Duodenal mucosa (tissue), 2 donors: ENCODE data around the gene RFC4.

Experiments
- H3K27ac ChIP-seq: one replicate; pipeline ENCODE4 v1.7.0; 2013; ENCODE audit warnings: low read depth, low read length
- H3K27me3 ChIP-seq, 2 donors: one replicate each; pipeline ENCODE4 v1.7.0; 2013; ENCODE audit warnings: low read length in 2 of 2, control low read depth in 1 of 2; ENCODE audit not compliant: insufficient read depth in 2 of 2, control insufficient read depth in 1 of 2
- H3K36me3 ChIP-seq, 2 donors: one replicate each; pipeline ENCODE4 v1.7.0; 2013; ENCODE audit warnings: low read length in 2 of 2, control low read depth in 1 of 2; ENCODE audit not compliant: insufficient read depth in 2 of 2, control insufficient read depth in 1 of 2
- H3K4me1 ChIP-seq, 2 donors: one replicate each; pipeline ENCODE4 v1.7.0; 2013; ENCODE audit warnings: low read length in 2 of 2, control low read depth in 1 of 2; ENCODE audit not compliant: insufficient read depth in 2 of 2, control insufficient read depth in 1 of 2
- H3K4me3 ChIP-seq, 2 donors: one replicate each; pipeline ENCODE4 v1.7.0; 2013; ENCODE audit warnings: low read length in 2 of 2, low read depth in 1 of 2
- H3K9ac ChIP-seq, 2 donors: one replicate each; pipeline ENCODE4 v1.7.0; 2013; ENCODE audit warnings: low read length in 2 of 2, low read depth in 1 of 2
- H3K9me3 ChIP-seq, 2 donors: one replicate each; pipeline ENCODE4 v1.7.0; 2013; ENCODE audit warnings: low read length in 2 of 2, control low read depth in 1 of 2; ENCODE audit not compliant: control insufficient read depth in 1 of 2

RFC4 gene

DNA sequence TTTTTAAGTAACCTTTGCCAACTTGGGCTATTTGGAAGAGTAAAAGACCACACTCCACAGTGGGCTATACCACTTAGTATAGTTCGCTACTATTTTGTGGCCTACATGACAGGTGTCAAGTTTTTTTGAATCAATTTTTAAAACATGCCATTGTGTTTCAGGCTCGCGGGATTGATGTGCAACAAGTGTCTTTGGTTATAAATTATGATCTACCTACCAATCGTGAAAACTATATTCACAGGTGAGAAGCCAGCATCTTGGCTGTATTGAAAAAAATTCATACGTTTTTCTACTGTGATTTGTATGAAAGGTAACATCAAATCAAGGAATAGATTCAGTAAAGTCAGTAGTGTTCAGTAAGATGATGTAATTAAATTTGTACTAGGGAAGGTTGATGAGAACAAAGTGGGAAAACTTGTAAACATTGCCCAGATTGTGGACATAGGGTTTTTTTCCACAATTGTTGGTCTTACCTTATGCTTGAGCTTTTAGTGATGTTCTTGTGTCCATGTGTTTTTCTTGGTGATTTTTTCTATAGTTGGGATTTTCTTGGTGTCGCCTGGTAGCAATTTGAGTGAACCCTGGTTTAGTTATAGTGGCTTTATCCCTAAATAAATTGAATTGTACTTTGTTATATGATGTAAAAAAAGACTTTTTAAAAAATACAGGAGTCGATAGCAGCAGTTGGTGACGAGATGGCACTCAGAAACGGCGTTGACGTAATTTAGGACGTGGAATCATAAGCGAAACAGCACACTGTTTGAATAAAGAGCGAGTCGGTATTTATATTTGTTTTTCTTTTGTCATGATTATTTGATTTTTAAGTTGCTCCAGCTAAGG lies 18.4 kb downstream of the RFC4 start:
- no peaks in the 10 kb centered on the region for H3K27me3 ChIP-seq
- H3K27ac ChIP-seq: no peak overlapping the region
- H3K4me1 ChIP-seq: peaks cover 34 to 39% of the 10 kb centered on the region in 2 donors
- peak overlapping the region in 1 of 2 donors; percentile 100 for H3K9ac ChIP-seq
- peak overlapping the region; percentile 23 to 100 for H3K4me3 ChIP-seq
- H3K36me3 ChIP-seq: peaks cover 57 to 61% of the 10 kb centered on the region in 2 donors
- H3K9me3 ChIP-seq: no peaks in the 10 kb centered on the region

DNA sequence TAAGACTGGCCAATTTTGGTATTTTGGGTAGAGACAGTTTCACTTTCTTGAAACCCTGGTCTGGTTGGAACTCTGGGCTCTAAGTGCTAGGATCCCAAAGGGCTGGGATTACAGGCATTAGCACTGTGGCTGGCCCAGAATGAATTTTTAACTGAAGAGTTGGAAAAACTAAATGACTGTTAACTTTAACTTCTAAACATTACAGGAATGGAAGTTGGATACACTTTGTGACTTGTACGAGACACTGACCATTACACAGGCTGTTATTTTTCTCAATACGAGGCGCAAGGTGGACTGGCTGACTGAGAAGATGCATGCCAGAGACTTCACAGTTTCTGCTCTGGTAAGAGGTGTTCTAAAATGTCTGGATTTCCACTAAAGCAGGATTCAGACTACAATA lies 19.4 kb downstream of the RFC4 start:
- H3K9ac ChIP-seq: peak overlapping the region in 1 of 2 donors; percentile 100

DNA sequence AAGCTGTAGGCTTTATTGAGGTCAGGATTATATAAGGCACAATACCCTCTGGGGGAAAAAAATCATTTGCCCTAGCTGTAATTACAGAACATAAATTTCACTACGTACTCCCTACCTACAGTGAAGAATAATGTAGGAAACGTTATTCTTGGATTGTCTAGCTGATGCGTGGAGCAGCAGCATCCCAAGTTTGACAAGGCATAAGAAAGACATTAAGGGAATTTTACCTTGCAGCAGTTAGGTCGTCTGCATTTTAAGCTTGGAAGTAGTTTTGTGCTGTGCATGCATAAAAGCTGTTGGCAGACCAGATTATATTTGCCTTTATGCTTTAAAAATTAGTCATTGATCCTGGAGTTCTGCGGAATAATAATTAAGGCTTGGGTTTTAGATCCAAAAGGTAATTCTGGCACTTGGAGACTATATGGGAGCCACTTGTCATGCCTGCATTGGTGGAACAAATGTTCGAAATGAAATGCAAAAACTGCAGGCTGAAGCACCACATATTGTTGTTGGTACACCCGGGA lies 20.7 kb downstream of the RFC4 start:
- Histone ChIP-seq H3K4me1 (peaks cover 39 to 40% of the 10 kb centered on the region in 2 donors), H3K36me3 (peaks cover 56 to 61% of the 10 kb centered on the region in 2 donors), H3K4me3 (peak overlapping the region; percentile 100)

More for the DNA sequence above, 19.4 kb downstream of the RFC4 start:
- Histone ChIP-seq H3K4me1 (peaks cover 39% of the 10 kb centered on the region in 2 donors), H3K27ac (no peak overlapping the region), H3K36me3 (peaks cover 57 to 61% of the 10 kb centered on the region in 2 donors), H3K27me3 (no peaks in the 10 kb centered on the region), H3K9me3 (no peaks in the 10 kb centered on the region), H3K4me3 (peak overlapping the region; percentile 23 to 100)

DNA sequence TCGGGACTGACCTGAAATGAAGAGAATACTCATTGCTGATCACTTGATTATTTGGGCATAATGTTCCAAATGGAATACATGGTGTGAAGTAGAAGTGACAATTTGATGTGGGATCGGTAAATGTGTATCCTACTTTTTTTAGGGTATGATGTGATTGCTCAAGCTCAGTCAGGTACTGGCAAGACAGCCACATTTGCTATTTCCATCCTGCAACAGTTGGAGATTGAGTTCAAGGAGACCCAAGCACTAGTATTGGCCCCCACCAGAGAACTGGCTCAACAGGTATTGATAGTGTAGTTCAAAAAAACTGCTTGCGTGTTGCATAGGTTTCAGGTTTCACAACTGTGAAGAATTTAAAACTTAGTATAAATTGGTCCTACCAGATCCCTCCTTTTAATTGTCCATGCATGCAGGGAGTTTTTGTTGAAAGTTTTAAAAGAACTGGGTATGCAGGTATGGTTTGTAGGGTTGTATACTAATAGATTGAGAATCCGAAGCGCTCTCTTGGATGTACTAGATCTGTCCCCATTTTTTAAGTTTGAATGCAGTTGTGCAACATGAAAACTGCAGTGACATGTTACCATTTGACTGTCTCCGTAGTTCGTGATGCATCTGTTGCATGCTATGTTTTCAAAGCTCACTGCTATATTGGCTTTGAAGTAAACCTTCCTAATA lies 21.3 kb downstream of the RFC4 start:
- Histone ChIP-seq H3K4me3 (peak overlapping the region; percentile 100), H3K4me1 (peaks cover 39 to 40% of the 10 kb centered on the region in 2 donors), H3K36me3 (peaks cover 51 to 57% of the 10 kb centered on the region in 2 donors), H3K27me3 (no peaks in the 10 kb centered on the region), H3K27ac (no peak overlapping the region), H3K9ac (peak overlapping the region; percentile 100), H3K9me3 (no peaks in the 10 kb centered on the region)

More for the DNA sequence above, 20.7 kb downstream of the RFC4 start:
- Histone ChIP-seq H3K9ac (peak overlapping the region; percentile 100), H3K27me3 (no peaks in the 10 kb centered on the region), H3K9me3 (no peaks in the 10 kb centered on the region), H3K27ac (no peak overlapping the region)

DNA sequence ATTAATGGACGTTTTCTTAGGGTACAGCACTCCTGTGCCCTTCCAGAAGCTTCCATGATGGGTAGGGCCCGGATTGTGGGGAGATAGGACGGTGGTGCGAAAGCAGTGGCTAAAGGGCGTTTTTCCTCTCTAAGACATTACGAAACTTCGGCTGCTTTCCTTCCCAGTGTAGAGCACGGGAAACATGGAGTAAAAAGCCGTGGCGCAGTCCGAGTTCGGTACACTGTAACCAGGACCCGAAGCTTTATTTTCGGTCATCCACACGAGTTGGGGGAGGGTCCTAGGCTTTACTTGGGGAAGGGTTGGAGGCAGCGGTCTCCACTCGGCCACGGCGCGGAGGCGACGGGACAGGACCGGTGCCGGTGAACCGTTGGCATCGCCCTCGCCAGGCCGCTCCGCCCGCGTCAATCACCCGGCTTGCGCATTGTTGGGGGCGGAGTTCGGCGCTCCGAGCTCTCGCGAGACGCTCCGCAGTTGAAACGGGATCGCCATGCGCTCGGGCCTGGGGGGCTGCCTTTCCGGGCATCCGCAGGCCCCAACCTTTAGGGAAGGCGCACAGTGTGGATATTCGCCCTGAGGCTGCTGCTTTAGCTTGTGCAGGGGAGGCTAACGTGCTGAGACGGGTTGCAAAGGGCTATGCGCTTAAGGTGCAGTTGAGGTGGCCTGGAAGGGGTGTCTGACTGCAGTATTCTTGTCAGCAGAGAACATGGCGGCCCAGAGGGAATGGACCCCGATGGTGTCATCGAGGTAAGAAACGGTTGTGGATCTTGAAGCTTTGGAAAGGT lies 22.4 kb downstream of the RFC4 start:
- Histone ChIP-seq H3K4me1 (peaks cover 39 to 40% of the 10 kb centered on the region in 2 donors), H3K9ac (peak overlapping the region; percentile 100), H3K36me3 (peaks cover 47 to 48% of the 10 kb centered on the region in 2 donors), H3K27ac (peak overlapping the region; percentile 99), H3K9me3 (no peaks in the 10 kb centered on the region), H3K4me3 (peak overlapping the region; percentile 100), H3K27me3 (no peaks in the 10 kb centered on the region)

DNA sequence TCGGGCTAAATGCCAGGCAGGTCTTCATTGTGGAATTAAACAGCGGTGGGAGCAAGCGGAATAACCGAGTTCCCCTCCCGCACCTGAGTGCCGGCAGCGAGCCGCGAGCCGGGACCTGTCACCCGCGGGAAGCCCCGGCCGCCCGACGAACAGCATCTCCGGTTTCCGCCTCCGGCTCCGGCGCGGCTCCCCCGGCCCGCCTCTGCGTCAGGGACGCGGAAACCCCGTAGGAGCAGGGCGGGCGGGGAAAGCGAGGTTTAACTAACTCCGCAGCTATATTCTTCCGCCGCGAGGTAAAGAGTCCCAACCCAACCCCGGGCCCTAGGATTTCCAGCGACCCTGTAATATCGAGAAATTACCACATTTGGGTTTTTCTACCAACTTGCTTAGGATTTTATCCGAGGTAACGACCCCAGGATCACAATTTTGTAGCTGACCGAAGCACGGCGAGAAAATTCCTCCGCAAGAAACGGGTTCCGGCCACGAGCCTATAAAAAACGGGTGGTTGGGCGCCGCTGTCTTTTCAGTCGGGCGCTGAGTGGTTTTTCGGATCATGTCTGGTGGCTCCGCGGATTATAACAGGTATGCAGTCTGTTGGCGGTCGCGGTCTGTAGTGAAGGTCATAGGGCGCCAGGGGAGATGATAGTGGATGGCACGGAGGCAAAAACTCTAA lies 23.1 kb downstream of the RFC4 start, which contains the start of gene EIF4A2:
Gene EIF4A2 (plus strand): TSS at position 520 of the 673 bp plus-strand sequence. CDS start 34 bp downstream, at position 554.
- Histone ChIP-seq H3K4me3 (peak within 1 kb of the TSS; percentile 100), H3K36me3 (peaks cover 41% of the 10 kb centered on the region in 2 donors), H3K9ac (peak within 1 kb of the TSS; percentile 100), H3K27ac (peak within 1 kb of the TSS; percentile 99), H3K4me1 (peaks cover 36 to 38% of the 10 kb centered on the region in 2 donors), H3K27me3 (no peaks in the 10 kb centered on the region), H3K9me3 (no peaks in the 10 kb centered on the region)

DNA sequence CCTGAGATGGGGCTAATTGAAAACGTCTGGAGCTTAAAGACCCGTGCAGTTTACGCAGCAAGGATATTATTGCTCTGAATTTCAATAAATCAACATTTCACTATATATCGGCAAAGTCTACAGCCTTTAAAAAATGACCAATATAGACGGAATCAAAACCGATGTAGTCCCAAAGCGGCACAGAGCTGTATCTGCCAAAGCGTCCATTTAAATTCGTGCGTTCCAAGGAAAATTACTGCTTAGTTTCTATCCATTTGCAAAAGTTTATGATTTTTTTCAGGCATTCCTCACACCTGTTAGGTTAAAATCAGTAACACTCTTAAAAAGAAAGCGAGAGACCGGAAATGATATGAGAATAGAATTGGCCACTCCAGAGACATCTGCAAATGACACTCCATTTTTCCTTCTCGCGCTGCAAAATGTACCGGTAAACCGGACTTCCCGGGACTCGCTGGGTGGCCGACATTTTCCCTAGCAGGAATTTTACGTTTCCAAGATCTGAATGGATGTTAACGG lies 23.7 kb downstream of the RFC4 start:
- Histone ChIP-seq H3K27ac (peak overlapping the region; percentile 99), H3K36me3 (peaks cover 35% of the 10 kb centered on the region in 2 donors), H3K9me3 (no peaks in the 10 kb centered on the region), H3K4me1 (peaks cover 30 to 32% of the 10 kb centered on the region in 2 donors), H3K27me3 (no peaks in the 10 kb centered on the region), H3K4me3 (peak overlapping the region; percentile 100), H3K9ac (peak overlapping the region; percentile 100)

DNA sequence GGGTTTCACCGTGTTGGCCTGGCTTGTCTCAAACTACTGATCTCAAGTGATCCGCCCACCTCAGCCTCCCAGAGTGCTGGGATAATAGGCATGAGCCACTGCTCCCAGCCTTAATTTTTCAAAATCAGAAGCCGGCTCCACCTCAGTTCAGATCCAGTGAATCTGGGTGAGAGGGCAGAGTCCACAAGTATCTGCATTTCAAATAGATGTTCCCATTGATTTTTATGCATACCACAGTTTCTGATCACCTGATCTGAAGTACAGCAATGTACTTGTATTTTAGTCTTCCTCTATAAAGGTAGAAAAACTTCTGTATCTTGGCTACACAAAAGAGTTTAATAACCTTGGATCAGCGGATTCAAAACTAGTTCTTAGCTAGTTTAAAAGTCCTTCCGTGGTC lies 27.1 kb downstream of the RFC4 start:
- H3K9ac ChIP-seq: no peak overlapping the region
- no peaks in the 10 kb centered on the region for H3K9me3 ChIP-seq
- H3K4me3 ChIP-seq: no peak overlapping the region
- H3K27ac ChIP-seq: no peak overlapping the region
- peaks cover under 1 to 1% of the 10 kb centered on the region in 2 donors for H3K36me3 ChIP-seq
- H3K4me1 ChIP-seq: peaks cover 0 to 6% of the 10 kb centered on the region in 2 donors
- H3K27me3 ChIP-seq: no peaks in the 10 kb centered on the region

DNA sequence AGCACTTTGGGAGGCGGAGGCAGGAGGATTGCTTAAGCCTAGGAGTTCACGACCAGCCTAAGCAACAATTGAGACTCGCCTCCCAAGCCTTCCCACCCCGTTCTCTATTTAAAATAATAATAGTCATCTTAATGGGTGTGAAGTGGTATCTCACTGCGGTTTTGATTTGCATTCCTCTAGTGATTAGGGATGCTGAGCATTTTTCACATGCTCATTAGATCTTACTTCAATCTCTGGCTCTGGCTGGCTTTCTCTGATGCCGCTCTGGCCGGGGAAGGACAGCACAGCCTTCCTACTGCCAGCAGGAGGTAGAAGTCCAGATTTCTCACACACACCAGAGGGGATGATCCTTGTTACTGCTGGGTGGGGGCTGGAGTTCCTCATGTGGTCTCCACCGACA lies 30.3 kb downstream of the RFC4 start:
- Histone ChIP-seq H3K9me3 (no peaks in the 10 kb centered on the region), H3K36me3 (no peaks in the 10 kb centered on the region), H3K4me1 (peaks cover 4 to 13% of the 10 kb centered on the region in 2 donors), H3K9ac (no peak overlapping the region), H3K27ac (no peak overlapping the region), H3K4me3 (no peak overlapping the region), H3K27me3 (no peaks in the 10 kb centered on the region)
